ENCODE results near the gene IMMP2L.

DNA sequence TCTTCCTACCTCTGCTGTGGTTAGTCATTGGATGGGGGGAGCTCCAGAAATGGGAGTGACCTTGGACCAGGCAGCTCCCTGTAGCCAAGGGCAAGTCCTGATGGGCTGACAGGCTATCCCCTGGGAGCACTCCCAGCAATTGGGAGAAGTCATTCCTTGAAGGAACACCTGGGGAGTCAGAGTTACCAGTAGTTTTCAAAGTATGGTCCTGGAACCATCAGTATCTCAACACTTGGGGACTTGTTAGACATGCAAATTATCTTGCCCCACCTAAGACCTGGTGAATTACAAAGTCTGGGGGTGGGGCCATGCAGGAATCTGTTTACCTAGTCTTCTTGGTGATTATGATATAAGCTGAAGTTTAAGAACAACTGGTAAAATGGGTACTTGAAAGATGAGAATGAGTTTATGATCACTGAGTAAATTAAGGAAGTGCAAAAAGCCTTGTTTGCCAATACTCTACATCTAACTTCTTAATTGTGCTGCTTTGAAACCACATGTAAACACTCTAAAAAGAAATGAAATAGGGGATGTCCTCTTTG lies 758.6 kb downstream of the IMMP2L start:
- TF ChIP-seq, protein P1, sequence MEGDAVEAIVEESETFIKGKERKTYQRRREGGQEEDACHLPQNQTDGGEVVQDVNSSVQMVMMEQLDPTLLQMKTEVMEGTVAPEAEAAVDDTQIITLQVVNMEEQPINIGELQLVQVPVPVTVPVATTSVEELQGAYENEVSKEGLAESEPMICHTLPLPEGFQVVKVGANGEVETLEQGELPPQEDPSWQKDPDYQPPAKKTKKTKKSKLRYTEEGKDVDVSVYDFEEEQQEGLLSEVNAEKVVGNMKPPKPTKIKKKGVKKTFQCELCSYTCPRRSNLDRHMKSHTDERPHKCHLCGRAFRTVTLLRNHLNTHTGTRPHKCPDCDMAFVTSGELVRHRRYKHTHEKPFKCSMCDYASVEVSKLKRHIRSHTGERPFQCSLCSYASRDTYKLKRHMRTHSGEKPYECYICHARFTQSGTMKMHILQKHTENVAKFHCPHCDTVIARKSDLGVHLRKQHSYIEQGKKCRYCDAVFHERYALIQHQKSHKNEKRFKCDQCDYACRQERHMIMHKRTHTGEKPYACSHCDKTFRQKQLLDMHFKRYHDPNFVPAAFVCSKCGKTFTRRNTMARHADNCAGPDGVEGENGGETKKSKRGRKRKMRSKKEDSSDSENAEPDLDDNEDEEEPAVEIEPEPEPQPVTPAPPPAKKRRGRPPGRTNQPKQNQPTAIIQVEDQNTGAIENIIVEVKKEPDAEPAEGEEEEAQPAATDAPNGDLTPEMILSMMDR (IDR thresholded peaks at IDR 0.05) = no peak
- TF ChIP-seq POLR2A (IDR thresholded peaks at IDR 0.05) = no peak

Data from body of pancreas (tissue), 4 donors.